H4 (cell line): ENCODE measurements around the gene R3HCC1L. TPM values are rescaled to one million over a fixed set of nuclear protein-coding genes. Genes with fewer than 3 reads are reported as not detected.

Experiments
- DNase-seq: peaks from one replicate; pipeline ENCODE4 v3.0.0-alpha.2; 2015; ENCODE audit warnings: low spot score
- total RNA-seq: library from RNA; depleted of rRNA; stranded (reverse); fragments of >200 nt; shearing (Covaris generic); gene quantifications from 2 replicates; pipeline ENCODE4 v1.2.3, GENCODE V29; 2014

R3HCC1L gene
- total RNA-seq, 1 experiment from 2014 or later = 10.5 TPM

DNA sequence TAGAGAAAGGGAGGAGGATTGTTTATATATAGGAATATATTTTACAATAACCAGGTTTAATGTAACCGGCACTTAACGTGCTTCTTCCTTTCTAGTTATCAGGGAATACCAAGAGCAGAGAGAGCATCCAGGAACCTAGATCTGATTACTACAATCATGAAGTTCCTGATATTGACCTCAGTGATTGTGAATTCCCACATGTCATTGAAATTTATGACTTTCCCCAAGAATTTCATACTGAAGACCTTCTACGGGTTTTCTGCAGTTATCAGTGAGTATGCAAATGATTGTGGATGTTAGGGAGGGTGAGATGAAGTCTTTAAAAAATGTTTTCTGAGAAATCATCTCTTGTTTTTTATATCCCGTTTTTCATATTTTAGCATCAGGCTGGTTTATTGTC is 97.0 kb downstream of the R3HCC1L start:
- no peak for DNase-seq

DNA sequence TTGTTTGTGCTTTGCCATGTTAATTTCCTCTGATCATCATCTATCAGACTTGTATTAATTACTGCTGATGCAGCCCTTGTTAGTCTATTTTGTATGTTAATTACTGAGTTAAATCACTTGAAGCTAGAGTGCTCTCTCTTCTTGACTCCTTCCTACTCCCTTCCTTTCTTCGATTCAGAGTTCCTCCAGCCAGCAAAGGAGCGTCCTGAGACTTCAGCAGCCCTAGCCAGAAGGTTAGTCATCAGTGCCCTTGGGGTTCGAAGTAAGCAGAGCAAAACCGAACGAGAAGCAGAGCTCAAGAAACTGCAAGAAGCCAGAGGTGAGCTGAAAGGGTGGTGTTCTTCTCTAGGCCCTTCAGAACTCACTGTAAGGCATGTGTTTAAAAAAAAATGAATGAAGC is 101.4 kb downstream of the R3HCC1L start:
- no peak for DNase-seq

DNA sequence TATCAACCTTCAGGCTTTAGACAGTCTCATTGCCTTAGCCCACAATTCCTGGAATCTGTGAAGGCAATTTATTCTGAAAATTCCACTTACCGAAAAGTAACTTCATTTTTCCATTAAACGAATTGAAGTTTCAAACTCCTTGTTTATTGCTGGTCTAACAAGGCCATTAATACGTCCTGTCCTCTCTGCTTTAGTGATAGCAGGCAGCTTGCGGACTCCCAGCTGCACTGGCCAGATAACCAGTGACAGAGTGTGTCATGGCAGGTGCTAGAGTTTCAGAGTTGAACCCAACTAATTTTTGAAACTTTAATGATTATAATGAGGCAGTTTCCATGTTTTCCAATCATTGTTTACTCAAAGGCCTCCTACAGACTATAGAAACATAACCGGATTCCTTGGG is 102.4 kb downstream of the R3HCC1L start:
- DNase-seq = no peak

DNA sequence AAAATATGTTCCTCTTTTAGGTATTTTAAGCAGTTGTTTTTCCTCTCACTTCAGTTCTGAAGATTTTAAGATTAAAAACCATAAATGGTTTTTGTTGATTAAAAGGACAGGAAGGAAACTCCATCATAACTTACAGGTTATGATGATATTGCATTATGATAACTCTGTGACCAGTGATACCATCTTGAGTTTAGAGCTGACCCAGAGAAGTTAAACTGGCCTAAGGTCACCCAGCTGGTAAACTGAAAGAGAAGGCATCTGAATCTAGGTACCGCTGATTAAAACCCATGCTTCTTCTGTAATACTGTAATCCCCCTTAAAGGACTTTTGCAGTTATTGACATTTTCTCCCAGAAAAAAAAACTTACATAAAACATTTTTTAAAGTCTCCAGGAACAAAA is 103.9 kb downstream of the R3HCC1L start:
- no peak for DNase-seq

DNA sequence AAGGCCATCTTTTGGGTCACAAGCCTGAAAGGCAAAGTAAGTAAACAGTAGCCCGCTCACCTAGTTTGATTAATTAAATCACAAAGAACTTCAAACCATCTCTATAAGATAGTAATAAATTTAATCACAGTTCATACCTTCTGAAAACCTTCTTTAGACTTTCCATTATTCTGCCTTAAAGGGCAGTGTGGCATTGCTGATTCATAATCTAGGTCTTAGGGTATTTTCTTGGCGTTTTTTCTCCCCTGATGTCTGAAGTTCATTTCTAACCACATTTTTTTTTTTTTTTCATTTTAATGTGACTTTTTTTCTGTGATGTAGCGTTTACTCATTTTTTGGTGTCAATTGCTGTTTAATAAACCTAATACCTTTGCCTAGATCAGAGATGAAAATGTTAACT is 106.1 kb downstream of the R3HCC1L start:
- DNase-seq = no peak

DNA sequence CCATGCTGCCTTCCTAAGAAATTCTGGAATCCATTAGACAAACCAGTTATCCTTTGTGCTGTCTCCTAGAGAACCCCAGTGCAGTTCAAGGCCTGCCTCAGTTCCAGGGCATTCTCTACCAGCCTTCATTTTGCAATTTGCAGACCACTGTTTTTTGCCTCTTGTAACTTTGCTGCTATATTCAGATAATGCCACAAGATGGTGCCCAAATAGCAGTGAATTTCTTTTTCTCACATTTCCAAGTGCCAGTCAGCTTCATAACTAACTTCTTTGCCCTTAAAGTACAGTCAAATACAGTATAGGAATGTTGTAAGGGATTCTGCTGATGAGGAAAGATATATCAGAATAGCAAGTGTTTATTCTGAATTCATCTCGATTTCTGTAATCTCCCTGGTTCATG is 108.4 kb downstream of the R3HCC1L start:
- no peak for DNase-seq

DNA sequence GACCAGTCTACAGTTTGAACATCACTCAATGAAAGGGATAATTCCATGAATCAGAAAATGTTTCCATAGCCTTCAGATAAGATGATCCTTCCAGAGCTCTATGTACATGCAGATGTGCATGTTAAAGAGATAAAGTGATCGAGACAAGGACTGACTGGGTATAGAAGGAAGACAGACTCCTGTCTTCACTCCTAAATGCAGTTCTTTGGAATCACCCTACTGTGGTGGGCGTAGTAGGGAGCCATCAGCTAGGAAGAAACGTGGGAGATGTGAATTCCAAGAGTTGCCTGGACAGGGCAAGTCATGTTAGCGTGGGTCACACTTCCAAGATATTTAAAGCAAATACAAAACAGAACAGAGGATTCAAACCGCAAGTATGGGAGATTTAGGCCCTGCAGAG is 109.7 kb downstream of the R3HCC1L start:
- no peak for DNase-seq

DNA sequence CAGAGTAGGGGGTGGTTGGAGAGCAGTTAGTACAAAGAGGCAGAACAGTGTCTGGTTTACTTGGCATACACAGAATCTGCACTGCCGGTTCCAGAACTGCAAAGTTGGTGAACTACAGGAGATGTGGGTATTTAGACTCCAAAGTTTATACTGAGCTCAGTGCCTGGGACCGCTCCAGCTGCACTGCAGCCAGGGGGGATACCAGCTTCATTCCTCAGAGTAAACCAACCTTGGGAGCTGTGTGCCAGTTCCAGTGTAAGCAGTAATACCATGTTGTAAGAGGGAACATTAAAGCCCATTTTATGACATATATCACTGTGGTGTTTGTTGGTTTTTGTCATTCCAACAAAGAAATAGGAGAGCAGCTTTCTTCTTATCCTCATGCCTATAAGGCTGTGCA is 110.1 kb downstream of the R3HCC1L start:
- no peak for DNase-seq

DNA sequence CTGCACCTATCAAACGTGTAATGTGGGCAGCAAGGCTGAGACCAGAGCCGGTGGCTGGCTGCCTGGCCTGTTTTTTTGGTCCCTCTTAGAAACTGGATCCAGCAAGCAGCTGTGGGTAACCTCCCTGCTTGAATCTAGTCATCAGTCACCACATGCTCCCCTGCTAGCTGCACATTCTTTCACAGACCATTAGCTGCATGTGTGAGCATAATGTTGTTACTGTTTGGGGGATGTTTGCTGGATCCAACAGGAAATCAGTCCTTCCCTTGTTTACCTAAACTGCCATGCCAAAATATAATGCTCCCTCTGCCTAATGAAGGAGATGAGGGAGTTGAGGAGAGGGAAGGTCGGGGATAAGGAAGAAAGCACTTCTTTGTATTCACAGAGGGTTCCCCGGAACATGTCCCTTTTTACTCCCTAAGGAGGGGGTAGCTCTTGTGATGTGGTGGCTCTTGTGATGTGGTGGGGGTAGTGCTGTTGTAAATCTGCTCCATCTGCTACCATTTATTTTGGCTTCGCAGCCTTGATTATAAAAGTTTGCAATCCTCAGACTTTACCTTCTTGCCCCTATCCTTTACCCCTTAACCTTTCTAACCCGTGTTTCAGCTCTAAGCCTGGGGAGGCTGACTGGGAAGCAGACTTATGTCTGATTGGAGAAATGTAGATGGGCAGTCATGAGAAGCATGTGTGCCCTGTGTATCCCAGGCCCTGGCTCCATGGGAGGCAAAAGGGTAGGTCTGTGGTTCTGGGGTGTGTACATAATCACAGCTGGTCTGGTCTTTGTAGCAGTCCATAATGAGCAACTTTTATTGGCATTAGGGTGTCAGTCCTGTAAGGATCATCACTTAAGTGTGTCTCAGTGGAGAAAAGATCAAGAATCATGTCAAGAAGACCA is 112.7 kb downstream of the R3HCC1L start:
- DNase-seq = peak; percentile 23

DNA sequence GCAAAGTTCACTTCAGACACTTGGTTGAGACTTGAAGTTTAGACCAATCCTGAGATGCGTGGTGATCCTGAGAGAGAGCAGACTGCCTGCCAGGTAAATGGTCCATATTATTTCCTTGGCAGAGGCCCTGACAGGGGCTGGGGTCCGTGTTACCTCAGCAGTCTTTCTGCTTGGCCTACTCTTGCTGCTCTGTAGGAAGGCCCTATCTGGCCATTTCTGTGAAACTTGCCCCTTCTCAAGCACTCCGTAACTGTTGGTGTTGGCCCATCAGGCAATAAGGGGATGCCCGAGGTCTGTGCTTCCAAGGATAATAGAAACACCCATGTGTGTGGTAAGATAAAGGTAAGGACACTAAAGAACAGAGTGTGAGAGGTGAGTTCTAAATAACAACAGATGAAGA is 113.6 kb downstream of the R3HCC1L start:
- DNase-seq = no peak

DNA sequence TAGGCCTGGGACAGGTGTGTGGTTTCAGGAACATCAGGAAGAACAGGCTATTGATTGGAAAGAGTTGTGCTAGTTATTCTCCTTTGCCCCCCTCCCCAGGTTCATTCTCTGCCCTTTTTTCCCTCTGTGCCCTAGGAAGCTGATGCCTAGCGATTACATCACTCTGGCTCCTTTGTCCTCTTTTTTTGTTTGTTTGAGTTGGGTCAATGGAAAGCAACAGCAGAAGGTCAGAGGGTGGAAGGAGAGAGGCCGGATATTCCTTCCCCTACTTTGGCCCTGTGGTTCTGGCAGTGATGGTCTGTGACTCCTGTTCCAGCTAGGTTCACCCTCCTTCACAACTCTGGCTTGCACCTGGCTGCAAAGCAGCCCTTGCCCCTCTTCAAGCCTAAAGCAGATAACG is 114.7 kb downstream of the R3HCC1L start:
- no peak for DNase-seq

DNA sequence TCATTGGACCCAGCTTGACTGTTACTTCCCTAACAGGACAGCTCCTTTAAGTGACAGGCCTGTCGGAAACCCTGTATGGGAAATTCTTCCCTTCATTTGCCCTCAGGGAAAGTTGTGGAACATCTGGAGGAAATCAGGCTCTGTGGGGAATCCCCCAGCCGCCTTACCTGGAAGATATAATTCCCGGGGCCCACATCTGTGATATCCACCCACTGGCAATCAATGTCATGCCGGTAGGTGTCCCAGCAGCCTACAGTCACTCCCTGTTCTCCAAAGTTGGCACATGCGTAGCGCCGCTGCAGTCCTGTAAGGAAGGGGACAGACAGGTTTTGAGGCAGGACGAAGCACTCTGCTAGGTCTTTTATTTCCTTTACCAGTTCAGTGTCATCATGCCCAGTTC is 116.9 kb downstream of the R3HCC1L start:
- no peak for DNase-seq

DNA sequence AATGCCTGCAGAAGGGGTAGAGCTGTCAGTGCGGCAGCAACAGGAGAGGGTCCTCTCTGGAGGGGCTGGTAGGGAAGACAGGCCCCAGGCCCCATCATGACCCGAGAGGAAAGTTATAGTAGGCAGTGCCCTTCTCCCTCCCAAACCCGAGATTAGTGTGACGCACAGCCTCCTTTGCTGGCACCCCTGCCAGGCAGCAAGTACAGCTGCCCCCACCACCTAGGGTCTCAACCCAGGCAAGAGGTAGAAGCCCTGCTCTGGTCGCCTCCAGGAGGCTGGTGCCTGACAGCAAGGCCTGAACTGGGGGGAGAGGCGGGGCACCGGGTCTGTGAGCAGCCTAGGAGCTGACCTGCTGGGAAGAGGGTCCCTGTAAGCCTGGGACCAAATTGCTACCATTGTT is 118.0 kb downstream of the R3HCC1L start:
- no peak for DNase-seq

DNA sequence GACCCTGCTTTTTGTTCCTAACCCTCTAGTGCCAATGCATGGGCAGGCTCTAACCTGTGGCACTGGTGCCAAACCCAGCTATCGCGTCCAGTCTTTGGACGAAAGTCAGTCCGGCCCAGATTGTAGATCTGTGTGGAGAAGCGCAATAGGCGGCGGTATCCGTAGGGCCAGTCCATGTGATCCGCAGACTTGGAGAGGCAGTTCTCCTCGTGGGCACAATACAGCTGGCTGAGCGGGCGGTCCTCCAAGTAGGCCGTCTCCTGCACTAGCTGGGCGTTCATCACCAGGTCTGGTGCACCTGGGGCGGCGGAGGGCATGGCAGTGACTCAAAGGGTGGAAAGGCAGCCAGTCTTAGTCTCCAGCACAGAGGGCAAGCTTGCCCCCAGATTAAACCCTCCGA is 119.0 kb downstream of the R3HCC1L start:
- DNase-seq = no peak

DNA sequence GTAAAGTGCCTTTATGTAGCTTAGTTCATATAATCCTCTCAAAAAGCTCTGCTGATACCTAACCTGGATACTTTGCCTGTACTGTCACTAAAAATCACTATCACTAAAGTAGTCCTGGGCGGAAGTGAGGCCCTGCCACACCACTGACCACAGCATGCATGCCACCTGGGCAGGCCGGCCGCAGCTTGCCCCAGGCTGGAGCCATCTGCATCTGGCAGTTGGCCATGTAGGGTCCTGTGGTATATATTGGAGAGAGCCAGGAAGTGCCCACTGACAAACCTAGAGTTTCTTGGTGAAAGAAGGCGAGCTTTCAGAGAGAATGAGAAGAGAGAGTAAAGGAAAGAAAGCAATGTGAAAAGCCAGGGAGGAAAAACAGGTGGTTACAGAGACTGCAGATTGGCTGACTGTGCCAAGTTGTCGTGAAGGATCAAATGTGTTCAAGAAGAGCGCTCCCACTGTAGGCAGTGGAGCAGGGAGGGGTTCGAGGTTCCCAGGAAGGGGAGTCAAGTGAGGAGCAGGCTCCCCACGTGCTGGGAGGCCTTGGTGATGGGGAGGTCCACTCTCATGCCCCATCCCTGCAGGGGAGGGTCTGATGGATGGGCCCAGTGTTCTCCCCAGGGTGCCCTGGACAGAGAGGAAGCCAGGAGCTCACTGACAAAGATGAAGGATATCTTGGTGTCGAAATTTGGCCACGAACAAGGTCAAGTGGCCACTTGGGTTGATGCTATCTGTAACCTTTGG is 119.9 kb downstream of the R3HCC1L start:
- DNase-seq = peak; percentile 2

DNA sequence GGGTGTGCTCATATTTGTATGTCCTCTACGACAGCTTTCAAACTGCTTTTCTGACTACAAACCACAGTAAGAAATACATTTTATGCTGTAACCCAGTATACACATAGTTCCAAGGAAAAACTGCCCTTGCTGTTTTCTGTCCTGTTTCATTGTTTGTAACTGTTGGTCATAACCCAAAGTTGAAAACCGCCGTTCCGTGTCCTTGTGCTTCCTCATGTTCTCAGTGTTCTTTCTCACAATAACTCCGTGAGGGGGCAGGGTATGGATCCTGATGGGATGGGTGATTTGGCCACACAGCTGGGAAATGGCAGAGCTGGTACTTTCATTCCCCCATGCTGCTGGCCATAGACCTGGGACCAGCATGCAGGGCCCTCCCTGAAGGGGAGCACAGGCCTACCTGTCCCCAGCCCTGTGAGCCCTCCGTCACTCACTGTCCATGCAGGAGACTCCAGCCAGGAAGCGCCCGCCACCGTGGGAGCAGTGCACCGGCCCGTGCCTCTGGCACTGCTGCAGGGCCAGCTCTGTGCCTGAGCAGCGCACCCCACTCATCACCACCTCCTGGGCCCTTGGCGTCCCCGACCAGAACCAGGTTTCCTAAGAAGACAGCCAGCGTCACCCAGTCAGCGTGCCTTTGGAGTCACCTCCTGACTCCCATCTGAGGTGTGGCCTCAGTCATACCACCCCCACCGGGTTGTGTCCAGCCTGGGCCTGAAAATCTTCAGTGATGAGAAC is 120.9 kb downstream of the R3HCC1L start:
- no peak for DNase-seq

DNA sequence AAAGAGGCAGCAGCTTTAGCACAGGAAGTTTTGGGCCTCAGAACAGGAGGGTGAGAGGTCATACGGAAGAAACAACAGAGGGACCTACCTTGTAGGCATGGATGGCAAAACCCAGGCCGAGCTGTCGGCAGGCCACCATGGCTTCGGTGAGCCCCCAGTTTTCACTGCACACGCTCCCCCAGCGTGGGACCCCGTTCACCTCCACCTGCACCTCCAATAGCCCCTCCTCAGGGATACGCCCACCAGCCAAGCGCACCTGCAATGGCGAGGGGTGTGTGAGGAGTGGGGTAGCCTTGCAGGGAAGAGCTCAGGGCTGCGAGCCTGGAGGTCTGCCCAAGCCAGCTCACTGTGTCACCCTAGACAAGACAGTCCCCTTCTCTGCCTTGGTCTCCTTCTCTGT is 122.2 kb downstream of the R3HCC1L start:
- DNase-seq = peak; percentile 1

DNA sequence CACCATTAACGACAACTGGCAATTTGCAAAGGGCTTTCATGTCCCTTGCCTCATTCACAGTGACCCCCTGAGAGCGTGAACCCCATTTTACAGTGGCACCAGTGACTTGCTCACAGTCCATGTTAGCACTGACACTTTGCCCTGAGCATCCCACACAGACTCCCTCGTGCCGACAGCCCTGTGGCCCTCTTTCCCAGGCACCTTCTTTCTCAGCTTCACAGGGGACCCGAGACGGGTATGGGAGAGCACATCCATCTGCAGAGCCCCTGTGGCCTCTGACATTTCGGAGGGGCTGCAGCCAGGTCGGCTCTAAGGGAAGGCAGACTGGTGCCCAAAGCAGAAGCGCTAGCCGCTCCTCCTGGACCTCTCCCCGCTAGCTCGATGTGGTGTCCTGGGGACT is 122.7 kb downstream of the R3HCC1L start:
- no peak for DNase-seq

DNA sequence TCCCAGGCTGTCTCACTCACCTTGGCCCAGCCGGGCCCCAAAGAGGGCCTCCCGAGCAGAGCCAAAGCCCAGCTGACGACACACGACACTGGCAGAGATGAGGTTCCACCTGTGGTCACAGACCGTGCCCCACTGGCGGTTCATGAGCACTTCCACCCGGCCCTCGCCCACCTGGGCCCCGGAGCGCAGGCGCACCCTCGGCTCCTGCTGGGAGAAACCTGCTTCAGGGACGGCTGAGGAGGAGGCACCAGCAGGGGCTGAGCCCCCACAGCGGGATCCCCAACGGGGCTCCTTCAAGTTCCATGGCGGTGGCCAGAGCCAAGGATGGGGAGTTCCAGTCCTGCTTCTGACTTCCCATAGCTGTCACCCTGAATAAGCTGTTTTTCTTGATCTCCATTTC is 123.5 kb downstream of the R3HCC1L start:
- DNase-seq = no peak

DNA sequence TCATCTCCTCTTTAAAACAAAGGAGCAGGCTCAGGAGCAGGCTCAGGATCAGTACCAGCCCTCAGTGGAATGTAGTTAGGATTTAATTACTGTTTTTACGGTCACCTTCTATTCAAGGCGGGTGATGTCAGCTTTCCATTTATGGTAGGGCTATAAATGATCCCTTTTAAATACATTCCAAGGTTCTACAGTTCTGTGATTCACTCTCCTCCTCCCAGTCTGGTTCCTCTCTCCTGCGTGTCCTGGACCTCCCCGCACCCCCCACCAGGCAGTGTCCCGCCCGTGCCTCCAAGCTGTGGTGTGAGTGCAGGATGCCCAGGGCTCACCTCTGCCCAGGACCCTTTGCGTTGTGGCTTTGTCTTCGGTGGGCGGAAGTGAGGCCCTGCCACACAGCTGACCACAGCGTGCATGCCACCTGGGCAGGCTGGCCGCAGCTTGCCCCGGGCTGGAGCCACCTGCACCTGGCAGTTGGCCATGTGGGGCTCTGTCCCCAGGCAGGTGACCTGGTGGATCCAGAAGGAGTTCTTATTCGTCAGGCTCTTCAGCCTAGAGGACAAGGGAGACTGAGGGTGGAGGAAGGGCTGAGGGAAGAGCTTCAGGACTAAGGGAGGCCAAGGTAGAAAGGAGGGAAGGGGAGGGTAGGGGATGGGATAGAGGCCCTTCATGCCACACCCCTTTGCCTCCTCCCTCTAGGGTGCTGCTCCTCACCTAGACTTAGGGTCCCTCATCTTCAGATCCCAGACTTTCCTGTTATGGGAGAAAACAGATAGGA is 124.4 kb downstream of the R3HCC1L start:
- DNase-seq = peak; percentile 1

DNA sequence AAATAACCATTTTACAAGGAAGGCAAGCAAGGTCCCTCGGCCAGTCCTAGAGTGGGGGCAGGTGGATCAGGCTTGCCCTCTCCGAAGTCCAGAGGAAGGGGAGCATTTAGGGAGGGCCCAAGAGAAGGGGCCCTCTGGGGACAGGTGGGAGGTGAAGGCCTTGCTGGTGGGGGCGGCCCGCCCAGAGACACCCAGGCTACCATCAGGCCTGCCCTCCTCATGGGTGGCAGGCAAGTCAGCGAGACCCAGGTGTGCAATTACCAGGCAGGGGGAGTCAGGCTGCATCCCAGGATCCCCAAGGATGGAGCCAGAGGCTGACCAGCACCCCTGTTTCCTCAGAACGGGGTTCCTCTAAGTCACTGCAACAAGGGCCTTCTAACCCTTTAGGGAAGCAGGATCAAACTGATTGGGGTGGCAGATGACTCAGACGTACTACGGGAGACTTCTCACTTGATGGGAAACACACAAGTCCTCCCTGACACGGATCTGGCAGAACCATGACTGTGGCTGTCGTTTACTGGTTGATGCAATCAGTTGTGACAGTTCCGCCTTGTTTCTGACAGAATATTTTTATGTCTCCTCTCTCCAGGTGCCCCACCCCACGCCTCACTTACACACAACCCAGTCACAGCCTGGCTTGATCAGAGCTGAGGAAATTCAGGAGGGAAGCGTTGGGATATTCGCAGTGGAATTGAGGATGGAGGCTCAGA is 125.3 kb downstream of the R3HCC1L start:
- no peak for DNase-seq
